DMS53 treated with DMSO at 0.1 percent for 48 hours (cell line): ENCODE data around the gene FZD4.
"Not testable (repeated sequence)": the region's sequence is repeated elsewhere in the genome, so short reads cannot be mapped to it uniquely, and the experiment has no call there.

Source experiments
- DNase-seq: peaks from one replicate; lab custom pipeline; 2025; ENCODE audit not compliant: unreplicated experiment; lab: John Stamatoyannopoulos, UW

Gene FZD4

GRCh38 chr11:86977441-86978050 is 22.4 kb upstream of the FZD4 start:
- DNase-seq = no peak

GRCh38 chr11:86972734-86973133 is 17.5 kb upstream of the FZD4 start:
- no peak for DNase-seq

- DNase-seq = no peak
Measured at GRCh38 chr11:86969258-86969657, 14.1 kb upstream of the FZD4 start.

GRCh38 chr11:86967601-86968000 is 12.4 kb upstream of the FZD4 start:
- DNase-seq = not testable (repeated sequence)

- DNase-seq = no peak
Measured at GRCh38 chr11:86957976-86958646, 2.9 kb upstream of the FZD4 start.

- no peak for DNase-seq
Measured at GRCh38 chr11:86956905-86957195, 1.7 kb upstream of the FZD4 start.

- no peak for DNase-seq
Measured at GRCh38 chr11:86955111-86955360, 159 bp downstream of the FZD4 start.

- no peak for DNase-seq
Measured at GRCh38 chr11:86954269-86955110, 705 bp downstream of the FZD4 start.

GRCh38 chr11:86952221-86952875 is 2.8 kb downstream of the FZD4 start:
- DNase-seq = no peak

GRCh38 chr11:86951706-86952105 is 3.5 kb downstream of the FZD4 start:
- no peak for DNase-seq

GRCh38 chr11:86950661-86950995 is 4.6 kb downstream of the FZD4 start:
- DNase-seq = no peak

- no peak for DNase-seq
Measured at GRCh38 chr11:86949995-86950660, 5.1 kb downstream of the FZD4 start.

- DNase-seq = no peak
Measured at GRCh38 chr11:86948733-86949132, 6.5 kb downstream of the FZD4 start.

- DNase-seq = no peak
Measured at GRCh38 chr11:86947541-86947940, 7.7 kb downstream of the FZD4 start.

GRCh38 chr11:86943505-86943904 is 11.7 kb downstream of the FZD4 start:
- DNase-seq = not testable (repeated sequence)

- DNase-seq = no peak
Measured at GRCh38 chr11:86941871-86942599, 13.2 kb downstream of the FZD4 start.

- DNase-seq = no peak
Measured at GRCh38 chr11:86941077-86941870, 13.9 kb downstream of the FZD4 start.

- no peak for DNase-seq
Measured at GRCh38 chr11:86940122-86940777, 14.9 kb downstream of the FZD4 start.
